ENCODE data around the gene PTTG1.

DNA sequence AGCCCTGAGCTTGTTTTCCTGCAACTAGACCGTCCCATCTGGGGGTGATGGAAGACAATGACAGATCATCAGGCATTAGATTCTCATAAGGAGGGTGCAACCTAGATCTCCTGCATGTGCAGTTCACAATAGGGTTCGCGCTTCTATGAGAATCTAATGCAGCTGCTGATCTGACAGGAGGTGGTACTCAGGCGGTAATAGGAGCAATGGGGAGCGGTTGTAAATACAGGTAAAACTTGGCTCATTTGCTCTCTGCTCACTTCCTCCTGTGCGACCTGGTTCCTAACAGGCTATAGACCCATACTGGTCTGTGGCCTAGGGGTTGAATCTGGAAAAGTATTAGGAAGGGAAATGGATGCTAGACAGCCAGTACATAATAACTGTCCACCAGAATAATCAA is 39.7 kb downstream of the PTTG1 start:
- no peak for TF ChIP-seq SUZ12 (IDR thresholded peaks at IDR 0.05; ENCODE audit: extremely low read depth, insufficient read depth, insufficient read length)
- no peak for TF ChIP-seq YY1 (IDR thresholded peaks at IDR 0.05; ENCODE audit: insufficient read depth, insufficient read length)
- TF ChIP-seq ZNF274 (IDR thresholded peaks at IDR 0.05; ENCODE audit: low read depth, low read length): no peak
